Measurements from ENCODE around the gene CRYBG1. TPM values are rescaled to one million over a fixed set of nuclear protein-coding genes. Genes with fewer than 3 reads are reported as not detected.

Gene CRYBG1
- total RNA-seq, 1 experiment from 2014 or later, result 5.7 TPM

- TF ChIP-seq, protein P1, sequence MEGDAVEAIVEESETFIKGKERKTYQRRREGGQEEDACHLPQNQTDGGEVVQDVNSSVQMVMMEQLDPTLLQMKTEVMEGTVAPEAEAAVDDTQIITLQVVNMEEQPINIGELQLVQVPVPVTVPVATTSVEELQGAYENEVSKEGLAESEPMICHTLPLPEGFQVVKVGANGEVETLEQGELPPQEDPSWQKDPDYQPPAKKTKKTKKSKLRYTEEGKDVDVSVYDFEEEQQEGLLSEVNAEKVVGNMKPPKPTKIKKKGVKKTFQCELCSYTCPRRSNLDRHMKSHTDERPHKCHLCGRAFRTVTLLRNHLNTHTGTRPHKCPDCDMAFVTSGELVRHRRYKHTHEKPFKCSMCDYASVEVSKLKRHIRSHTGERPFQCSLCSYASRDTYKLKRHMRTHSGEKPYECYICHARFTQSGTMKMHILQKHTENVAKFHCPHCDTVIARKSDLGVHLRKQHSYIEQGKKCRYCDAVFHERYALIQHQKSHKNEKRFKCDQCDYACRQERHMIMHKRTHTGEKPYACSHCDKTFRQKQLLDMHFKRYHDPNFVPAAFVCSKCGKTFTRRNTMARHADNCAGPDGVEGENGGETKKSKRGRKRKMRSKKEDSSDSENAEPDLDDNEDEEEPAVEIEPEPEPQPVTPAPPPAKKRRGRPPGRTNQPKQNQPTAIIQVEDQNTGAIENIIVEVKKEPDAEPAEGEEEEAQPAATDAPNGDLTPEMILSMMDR (conservative IDR thresholded peaks at IDR 0.05), result no peak
- Histone ChIP-seq H2BK120ac (ENCODE audit: low read depth, low read length, poor library complexity, severe bottlenecking) (no peak overlapping the region), H3K9ac (ENCODE audit: extremely low read depth, insufficient read length, low read length) (no peak overlapping the region), H2BK20ac (ENCODE audit: low read depth, low read length, poor library complexity, severe bottlenecking) (no peak overlapping the region), H3K23ac (ENCODE audit: insufficient read length, low read depth, low read length) (no peak overlapping the region), H2BK5ac (ENCODE audit: insufficient read length, low read length) (no peak overlapping the region), H3K23me2 (ENCODE audit: insufficient read length, low read depth, low read length, poor library complexity, severe bottlenecking) (no peaks in the 10 kb centered on the region), H3K4ac (ENCODE audit: low read depth, low read length) (no peak overlapping the region), H4K5ac (ENCODE audit: insufficient read length, low read depth, low read length) (no peak overlapping the region), H2BK12ac (ENCODE audit: insufficient read length, low read depth, low read length) (no peak overlapping the region), H2BK15ac (ENCODE audit: low read depth, low read length) (no peak overlapping the region), H3K9me3 (ENCODE audit: control insufficient read depth, low read depth, low read length) (no peaks in the 10 kb centered on the region), H3K4me2 (ENCODE audit: insufficient read depth, insufficient read length, low read length) (no peak overlapping the region), H3K27ac (ENCODE audit: insufficient read length, low read depth, low read length) (no peak overlapping the region), H3K79me1 (ENCODE audit: insufficient read depth, low read depth, low read length, poor library complexity, severe bottlenecking) (no peaks in the 10 kb centered on the region), H3K56ac (ENCODE audit: insufficient read length, low read depth, low read length) (no peak overlapping the region), H4K91ac (ENCODE audit: insufficient read length, low read depth, low read length) (no peak overlapping the region), H2AK5ac (ENCODE audit: insufficient read length, low read length) (no peak overlapping the region), H3T11ph (ENCODE audit: low read length) (no peak overlapping the region), H2AFZ (ENCODE audit: low read length) (no peak overlapping the region), H4K8ac (replicated peaks; ENCODE audit: insufficient read length, low read depth, low read length) (no peak overlapping the region), H3K14ac (ENCODE audit: insufficient read depth, low read length) (no peak overlapping the region), H4K20me1 (ENCODE audit: control insufficient read depth, insufficient read depth, insufficient read length) (no peaks in the 10 kb centered on the region), H3K18ac (ENCODE audit: insufficient read length, low read depth, low read length) (no peak overlapping the region), H3K27me3 (ENCODE audit: insufficient read depth, low read length) (no peaks in the 10 kb centered on the region), H3K79me2 (ENCODE audit: insufficient read depth, low read length) (no peaks in the 10 kb centered on the region), H3K4me1 (ENCODE audit: insufficient read depth, low read length) (peaks cover 2% of the 10 kb centered on the region; the same call in 1 of the 2 replicates)
- Mint-ChIP-seq H3K9me3 (no peaks in the 10 kb centered on the region), H3K4me1 (peaks cover 7% of the 10 kb centered on the region in 2 experiments), H3K4me3 (0 out of 5 replicates have a peak overlapping the region, but pooled peaks of 1 of the 2 experiments have one; percentile 36), H3K36me3 (ENCODE audit: insufficient read depth in 1 of 3, low read depth in 3 of 3) (no peaks in the 10 kb centered on the region), H3K27me3 (ENCODE audit: low read depth) (no peaks in the 10 kb centered on the region), H3K27ac (no peak overlapping the region)
- DNase-seq, result no peak
- whole genome bisulfite sequencing (ENCODE audit: extremely low coverage, insufficient read length, low lambda C conversion rate), result no CpG with 5 or more reads among the region's 1 CpG
Observed at GRCh38 chr6:106370639-106371038, 10.1 kb downstream of the CRYBG1 start.
